Activated T-cell treated with anti-CD3 and anti-CD28 coated beads for 48 hours (primary cell): ENCODE measurements around the gene VIPR1.
"Not testable (repeated sequence)": the region's sequence is repeated elsewhere in the genome, so short reads cannot be mapped to it uniquely, and the experiment has no call there.

Experiments used
- DNase-seq: peaks from one replicate; pipeline ENCODE4 v3.0.0-alpha.2; 2020; ENCODE audit warnings: low read depth

The VIPR1 gene

DNA sequence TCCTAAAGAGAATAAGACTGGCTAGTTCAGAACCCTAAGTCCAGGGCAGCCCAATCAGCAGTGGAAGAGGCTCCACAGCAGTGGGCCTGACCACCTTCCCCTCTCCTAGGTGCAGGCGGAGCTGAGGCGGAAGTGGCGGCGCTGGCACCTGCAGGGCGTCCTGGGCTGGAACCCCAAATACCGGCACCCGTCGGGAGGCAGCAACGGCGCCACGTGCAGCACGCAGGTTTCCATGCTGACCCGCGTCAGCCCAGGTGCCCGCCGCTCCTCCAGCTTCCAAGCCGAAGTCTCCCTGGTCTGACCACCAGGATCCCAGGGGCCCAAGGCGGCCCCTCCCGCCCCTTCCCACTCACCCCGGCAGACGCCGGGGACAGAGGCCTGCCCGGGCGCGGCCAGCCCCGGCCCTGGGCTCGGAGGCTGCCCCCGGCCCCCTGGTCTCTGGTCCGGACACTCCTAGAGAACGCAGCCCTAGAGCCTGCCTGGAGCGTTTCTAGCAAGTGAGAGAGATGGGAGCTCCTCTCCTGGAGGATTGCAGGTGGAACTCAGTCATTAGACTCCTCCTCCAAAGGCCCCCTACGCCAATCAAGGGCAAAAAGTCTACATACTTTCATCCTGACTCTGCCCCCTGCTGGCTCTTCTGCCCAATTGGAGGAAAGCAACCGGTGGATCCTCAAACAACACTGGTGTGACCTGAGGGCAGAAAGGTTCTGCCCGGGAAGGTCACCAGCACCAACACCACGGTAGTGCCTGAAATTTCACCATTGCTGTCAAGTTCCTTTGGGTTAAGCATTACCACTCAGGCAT, 33.7 kb downstream of the VIPR1 start:
- peak; percentile 30 for DNase-seq

DNA sequence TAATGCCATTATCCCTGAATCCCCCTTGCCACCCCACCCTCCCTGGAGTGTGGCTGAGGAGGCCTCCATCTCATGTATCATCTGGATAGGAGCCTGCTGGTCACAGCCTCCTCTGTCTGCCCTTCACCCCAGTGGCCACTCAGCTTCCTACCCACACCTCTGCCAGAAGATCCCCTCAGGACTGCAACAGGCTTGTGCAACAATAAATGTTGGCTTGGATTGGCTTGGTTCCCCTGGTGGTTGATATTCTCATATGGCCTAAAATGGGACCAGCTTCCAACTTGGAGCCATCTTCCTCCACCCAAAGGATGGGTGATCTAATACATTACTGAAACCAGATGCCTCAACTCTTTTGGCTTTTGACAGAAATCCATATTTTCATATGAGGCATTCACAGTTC, 34.9 kb downstream of the VIPR1 start:
- DNase-seq, result no peak

DNA sequence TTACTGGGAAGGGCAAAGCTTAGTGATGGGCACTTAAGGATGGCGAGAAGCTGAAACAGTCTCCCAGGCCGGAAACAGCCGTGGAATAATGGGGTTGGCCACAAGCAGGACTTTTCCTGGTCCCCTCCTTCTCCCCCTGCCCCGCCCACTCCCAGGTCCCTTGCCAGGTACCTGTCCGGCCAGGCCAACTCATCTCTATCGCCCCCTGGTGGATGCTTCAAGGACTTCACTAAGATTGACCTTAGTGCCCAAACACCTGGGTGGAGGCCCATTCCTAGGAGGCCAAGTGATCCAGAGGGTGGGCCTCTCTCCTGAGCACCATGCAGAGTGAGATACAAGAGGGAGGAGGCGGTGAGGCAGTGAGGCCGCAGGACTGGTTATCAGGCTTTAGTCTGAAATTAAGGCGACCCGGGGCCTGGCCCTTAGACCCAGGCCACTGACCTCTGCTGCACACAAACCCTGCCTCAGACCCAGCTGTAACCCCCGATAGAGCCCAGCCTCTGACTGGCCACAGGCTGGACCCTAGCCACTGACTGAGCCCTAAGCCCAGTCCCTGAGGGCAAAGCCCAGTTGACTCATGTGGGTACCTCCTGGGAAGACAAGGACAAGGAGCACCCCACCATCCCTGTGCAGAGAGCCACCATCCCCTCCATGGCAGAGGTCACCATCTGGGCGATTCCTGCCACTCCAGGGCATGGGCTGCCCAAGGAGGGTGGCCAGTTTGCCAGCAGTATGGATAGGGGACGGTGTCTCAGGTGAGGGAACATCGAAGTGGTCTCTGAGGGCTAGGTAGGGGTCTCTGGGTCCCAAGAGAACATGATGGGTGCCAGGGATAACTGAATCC, 37.6 kb downstream of the VIPR1 start:
- DNase-seq, result peak; percentile 45

DNA sequence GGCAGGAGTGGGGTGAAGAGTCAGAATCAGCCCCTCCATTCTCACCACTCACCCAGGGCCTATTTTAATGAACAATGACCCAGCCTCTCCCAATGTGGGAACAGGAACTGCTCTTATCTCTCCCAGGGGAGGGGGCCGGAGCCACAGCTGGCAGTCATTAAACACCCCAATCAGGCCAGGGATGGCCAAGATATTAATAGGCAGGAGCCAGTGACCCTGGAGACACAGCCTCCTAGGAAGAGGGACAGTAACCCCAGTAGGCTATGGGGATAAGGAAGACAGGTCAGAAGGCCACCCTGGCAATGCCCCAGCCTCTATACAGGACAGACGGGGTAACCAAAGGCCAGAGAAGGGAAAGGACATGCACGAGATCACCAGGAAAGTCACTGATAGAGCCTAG, 38.6 kb downstream of the VIPR1 start:
- no peak for DNase-seq

DNA sequence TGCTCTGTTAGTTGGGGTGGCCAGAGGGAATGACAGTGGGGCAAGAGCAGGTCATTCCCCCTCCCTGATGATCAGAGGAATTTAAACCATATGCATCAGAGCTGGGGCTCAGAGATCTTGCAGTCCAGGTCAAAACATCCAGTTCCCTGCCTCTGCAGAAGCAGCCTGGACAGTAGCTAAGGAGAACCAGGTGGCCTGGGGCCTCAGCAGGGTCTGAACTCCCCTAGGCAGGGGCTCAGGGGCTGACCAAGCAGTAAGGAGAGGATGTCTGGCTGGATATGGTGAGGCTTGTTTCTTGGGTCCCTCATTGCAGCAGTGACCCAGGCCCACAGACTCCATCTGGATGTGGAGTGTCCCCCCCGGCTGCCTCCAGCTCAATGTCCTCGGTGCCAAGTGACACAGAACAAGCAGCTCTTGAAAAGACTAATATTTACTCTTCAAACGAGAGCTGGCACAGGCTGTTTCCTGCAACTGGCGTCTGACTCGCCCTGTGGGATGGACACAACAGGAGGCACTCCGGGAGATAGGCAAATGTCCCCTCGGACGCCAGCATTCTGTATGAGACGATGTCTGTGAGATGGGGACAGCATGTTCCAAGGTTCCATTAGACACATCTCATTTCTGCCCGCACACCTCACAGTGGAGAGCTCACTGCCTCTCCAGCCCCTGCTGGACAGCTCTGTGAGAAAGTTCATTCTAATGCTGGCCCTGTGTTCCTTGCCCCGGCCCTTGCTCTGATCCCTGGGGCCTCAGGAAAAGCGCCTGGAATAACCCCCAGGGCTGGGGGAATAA, 42.2 kb downstream of the VIPR1 start:
- no peak for DNase-seq

DNA sequence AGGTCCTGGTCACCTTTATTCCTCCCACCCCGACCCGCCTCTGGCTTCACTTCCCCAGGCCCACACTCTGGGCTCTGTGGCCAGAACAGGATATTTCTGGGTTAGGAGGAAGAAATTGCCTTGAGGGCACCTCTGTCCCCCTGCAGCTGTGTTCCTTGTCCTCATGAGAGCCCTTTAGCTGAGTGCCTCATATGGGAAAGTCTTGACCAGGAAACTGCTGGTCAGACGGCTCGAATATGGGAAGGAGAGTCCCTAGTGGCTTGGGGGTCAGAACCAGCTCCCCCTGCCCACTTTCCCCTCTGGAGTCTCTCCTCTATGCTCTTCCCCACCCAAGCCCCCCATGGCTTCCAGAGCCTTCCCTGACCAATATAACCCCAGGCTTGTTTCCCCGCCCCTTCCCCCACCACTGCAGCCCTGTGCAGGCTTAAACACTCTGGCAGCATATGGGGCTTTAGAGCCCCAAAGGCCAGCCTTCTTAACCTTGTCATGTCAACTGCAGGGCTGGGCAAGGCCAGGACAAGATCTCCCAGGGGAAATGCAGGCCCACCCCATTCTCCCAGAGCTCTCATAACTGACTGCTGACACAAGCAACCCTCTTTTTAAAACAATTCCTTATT, 42.9 kb downstream of the VIPR1 start:
- no peak for DNase-seq

DNA sequence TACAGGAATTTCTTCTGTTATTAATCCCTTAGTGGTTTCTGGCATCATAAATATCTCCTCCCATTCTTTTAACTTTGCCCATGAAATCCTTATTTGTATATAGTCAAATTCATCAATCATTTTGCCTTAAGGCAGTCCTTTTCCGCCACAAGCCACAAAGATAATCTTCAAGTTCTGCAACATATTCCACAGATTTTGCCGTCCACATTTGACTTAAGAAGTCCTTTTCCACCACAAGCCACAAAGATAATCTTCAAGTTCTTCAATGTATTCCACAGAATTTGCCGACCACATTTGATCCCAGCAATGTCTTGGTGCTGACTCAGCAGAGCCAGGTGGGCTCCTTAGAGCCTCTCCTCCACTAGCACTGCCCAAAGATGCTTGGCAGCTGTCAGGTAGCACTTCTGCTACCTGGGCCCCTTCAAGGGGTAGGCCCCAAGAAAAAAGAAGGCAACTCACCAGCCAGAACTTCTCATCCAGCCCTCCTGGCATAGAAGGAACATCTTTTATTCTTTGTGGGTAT, 44.3 kb downstream of the VIPR1 start:
- no peak for DNase-seq

DNA sequence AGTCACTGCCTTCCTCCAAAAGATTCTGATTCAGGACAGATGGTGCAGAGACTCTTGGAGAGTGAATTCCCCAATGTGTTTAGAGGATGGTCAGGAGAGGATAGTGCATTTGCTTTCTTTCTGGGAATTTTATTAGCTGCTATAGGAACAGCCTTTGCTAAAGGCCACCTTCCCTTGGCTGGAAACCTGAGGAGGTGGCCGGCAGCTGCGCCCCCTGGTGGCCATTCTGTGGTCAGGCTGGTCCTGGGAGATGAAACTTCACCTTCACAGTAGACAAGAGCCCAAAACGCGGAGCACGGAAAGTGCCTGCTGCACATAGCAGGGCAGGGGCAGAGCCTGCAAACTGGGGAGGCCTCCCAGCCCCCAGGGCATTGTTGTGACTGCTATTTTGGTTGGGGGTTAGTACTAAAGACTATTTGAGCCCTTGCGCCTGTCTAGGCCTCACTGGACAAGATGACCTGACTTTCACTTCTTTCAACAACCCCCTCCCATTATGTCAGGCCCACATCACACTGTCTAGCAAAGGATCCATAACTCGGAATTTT, 45.0 kb downstream of the VIPR1 start:
- DNase-seq, result peak; percentile 51

DNA sequence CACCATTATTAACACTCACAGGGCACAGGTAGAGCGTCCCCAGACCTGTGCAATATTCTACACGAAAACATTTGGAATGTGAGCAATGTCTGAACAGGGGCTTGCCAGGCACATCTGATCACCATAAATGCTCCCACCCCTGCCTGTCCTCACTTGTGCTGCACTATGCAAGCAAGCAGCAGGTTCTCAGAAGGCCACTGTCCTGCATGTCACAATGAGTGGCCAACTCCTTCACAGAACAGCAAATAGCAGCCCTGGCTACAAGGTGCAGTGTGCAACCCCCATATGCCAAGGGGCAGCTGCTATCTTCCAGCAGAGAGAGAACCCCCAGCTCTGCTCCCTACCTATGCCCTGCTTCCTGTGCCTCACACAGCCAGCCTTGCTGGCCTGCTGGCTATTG, 46.7 kb downstream of the VIPR1 start:
- no peak for DNase-seq

DNA sequence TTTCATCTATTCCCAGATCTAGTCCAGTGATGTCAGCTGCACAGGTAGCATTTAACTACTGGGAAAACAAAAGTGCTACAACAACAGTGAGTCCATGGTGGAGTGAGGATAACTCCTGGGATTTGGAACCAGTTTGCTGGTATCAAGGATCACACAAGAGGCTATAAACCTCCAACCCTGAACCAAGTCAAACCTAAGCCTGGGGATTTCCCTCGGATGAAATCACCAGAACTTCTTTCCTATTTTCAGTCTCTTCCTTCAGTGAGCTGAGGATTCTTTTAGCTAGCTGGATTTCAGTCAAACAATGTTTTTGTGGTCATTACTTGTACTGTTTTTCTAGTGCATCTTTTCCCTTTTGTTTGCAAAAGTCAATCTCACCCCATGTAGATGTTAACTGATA, 47.8 kb downstream of the VIPR1 start:
- no peak for DNase-seq

DNA sequence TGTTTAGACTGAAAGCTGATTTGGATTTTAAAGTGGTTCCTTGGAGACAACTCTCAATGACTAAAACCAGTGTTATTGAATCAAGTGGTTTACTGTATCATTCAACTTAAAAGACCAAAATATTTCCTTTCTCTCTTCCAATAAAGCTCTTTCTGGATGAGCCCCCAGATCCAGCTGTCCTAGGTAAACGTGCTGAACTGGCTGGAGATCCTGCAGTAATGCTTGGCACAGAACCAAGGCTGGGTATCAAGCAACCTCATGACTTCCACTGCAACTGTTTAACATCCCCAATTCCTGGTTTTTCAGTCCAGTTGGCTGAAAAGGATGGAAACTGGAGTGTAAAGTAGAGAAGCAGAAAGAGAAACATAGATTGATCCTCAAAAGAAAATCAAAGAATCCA, 50.4 kb downstream of the VIPR1 start:
- DNase-seq, result no peak

DNA sequence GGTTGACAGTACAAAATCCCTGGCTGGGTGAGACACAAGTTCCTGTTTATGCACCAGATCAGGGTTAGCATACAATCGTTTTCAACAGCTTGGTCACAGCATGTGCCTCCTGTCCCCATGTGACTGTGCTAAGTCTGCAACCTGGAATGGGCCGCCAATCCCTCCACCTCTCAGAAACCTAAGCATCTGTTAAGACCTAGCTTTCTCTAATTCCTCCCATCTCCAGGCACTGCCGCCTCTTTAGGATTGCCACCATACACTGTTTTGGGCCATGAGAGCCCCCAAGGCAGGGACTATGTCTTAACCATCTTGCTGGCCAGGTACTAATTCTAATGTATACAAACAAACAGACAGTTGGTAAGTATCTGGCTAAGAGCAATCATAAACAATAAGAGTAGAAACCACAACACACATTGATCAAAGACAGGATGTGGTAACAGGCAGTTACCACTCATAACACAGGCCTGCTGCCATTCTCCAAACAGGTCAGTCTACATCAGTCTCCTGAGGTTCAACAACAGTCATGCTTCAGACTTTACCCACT, 53.7 kb downstream of the VIPR1 start:
- no peak for DNase-seq

DNA sequence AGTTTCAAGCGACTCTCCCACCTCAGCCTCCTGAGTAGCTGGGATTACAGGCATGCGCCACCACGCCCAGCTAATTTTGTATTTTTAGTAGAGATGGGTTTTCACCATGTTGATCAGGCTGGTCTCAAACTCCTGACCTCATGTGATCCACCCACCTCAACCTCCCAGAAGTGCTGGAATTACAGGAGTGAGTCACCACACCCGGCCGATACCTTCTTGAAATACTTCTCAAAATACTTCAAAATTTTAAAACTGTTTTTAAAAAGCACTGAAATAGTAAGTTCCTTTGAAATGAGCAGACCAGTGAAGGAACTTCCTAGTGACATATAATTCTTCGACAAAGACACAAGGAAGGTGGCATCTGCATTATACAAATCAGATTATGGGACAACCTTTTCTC, 54.4 kb downstream of the VIPR1 start:
- DNase-seq, result not testable (repeated sequence)

DNA sequence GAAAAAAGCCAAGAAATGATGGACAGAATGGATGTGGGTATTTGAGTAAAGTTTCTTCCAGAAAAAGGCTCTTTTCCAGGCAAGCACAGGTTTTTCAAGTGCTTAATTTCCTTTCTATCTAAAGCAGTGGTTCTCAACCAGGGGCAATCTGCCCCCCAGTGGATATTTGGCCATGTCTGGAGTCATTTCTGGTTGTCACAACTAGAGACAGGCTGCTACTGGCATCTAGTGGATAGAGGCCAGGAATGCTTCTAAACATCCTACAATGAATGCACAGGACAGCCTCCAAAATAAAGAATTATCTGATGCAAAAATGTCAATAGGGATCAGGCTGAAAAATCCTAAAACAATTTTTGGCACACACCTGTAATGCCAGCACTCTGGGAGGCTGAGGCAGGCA, 55.4 kb downstream of the VIPR1 start:
- no peak for DNase-seq

DNA sequence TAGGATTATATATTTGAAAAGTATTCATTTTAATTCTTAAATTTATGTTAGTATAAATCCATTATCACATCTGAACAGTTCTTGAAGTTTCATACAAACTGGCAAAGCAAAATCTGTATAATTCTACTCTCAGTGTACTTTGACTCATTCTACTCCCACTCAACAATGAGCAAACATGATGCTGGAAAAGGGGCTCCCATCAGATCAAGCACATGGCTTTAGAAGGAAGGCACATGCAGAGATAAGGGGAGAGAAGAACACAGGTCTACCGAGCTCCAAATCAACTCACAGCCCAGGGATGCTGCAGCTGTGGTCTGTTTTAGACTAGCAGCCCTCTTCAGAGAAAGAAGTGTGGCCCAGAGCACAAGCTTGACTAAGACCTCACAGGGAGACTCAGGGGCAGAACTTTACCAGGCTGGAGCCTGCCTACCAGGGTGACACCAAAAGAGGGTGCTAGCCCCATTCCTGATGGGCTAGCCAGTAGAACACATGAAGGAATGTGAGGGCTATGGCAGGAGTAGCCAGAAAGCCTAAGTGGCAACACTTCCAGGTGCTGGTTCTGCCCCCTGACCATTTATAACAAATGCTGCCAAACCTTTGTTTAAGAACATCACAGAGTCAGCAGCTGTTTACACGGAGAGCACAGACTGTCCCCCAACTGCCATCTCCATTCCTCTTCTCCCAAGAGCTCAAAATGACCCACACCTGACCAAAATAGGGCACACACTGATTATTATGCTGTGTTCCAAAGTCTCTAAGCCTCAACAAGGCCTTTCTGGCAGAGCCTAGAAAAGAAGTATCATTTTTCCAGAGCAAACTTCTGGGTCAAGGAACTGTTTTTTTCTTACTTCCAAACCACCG, 59.8 kb downstream of the VIPR1 start:
- DNase-seq, result no peak

DNA sequence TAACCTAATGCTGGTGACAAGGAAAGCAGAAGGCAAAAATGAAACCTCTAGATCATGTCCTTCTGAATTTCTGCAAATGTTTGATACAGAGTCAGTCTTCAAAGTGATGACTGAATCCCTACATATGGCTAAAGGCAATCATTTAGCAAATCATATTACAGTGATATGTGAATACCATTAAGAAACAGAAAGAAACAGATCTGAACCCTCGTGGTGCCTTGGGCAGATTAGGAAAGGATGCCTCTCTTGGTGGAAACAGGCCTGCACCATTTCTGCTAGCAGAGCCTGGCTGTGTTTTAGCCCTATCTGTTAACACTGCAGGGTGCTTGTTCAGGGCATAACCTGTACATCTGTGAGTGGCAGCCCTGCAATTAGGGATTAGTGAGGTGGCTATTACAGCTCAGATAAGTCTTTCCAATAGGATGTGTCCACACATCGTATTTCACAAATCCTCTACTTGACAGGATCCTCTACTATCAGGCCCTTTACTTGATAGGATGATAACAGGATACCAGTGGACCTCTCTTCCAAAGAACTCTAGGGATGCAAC, 67.2 kb downstream of the VIPR1 start:
- no peak for DNase-seq

DNA sequence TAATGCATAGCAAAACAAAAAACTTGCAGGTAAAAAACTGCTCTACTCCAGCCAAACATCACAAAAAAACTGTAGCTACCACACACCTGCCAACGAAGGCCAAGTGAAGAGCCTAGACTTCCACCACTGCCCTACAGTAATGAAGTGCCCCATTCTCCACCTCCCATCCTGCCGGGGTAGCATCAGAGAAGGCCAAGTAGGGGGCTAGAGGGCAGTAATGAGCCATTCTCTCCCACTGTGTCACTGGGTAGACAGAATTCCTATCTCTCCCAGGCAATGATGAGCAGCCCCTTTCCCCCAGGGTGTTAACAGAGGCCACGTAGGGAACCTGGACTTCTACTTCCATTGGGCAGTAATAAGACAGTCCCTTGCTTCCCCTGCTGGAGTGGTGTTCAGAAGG, 69.8 kb downstream of the VIPR1 start:
- DNase-seq, result no peak

DNA sequence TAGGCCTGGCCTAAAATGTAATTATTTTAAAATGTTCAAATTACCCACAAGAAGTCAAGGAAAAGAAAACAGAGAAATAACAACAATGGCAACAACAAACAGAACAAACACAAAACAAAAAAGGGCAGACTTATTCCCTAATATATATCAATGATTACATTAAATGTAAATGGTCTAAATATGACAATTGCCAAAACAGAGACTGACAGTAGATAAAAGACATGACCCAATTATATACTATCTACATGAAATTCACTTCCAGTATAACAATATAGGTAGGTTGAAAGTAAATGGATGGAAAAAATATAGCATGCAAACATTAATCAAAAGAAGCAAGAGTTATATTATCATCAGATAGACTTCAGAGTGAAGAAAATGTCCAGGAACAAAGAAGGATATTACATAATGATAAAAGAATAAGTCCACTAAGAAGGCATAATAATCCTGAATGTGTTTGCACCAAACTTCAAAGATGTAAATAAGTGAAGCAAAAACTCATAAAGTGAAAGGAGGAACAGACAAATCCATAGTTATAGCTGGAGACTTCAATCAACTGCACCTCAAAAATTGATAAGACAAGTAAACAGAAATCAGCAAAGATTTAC, 72.8 kb downstream of the VIPR1 start:
- DNase-seq, result no peak

DNA sequence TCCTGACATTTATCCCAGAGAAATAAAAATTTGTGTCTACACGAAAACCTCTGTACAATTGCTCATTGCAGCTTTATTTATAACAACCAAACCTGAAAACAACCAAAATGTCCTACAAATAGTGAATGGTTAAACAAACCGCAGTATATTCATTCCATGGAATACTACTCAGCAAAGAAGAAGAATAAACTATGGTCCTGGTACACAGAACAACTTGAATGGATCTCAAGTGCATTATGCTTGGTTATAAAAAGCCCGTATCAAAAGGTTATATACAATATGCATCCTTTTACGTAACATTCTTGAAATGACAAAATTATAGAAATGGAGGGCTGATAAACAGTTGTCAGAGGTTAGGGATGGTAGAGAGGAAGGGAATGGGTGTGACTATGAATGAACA, 75.6 kb downstream of the VIPR1 start:
- DNase-seq, result no peak

DNA sequence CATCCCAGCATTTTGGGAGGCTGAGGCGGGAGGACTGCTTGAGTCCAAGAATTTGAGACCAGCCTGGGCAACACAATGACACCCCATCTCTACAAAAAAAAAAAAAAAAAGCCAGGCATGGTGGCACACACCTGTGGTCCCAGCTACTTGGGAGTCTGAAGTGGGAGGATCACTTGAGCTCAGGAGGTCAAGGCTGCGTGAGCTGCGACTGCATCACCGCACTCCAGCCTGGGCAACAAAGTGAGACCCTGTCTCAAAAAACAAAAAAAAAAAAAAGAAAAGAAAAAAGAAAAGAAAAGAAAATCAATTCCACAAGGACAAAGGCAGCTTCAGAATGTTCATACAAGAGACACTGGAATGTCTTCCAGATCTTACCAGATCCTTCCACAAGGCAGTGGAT, 76.9 kb downstream of the VIPR1 start:
- DNase-seq, result not testable (repeated sequence)
